HG02973 (cell line): Measurements from ENCODE around the gene SIAE.
"Not testable (repeated sequence)": the region's sequence is repeated elsewhere in the genome, so short reads cannot be mapped to it uniquely, and the experiment has no call there.

Experiments used
- ATAC-seq: cut with Tn5 transposase; IDR thresholded peaks from one replicate; pipeline ENCODE4 v1.9.1; 2021; ENCODE audit warnings: moderate library complexity; ENCODE audit not compliant: unreplicated experiment

The SIAE gene

GRCh38 chr11:124625504-124626168, 47.9 kb downstream of the SIAE start:
- no peak for ATAC-seq

GRCh38 chr11:124623861-124624525, 49.5 kb downstream of the SIAE start:
- ATAC-seq = no peak

- ATAC-seq = peak; percentile 98
Measured at GRCh38 chr11:124622531-124623451, 50.7 kb downstream of the SIAE start, which contains the start of gene TBRG1. Gene TBRG1, plus strand, starts transcription at chr11:124622864. Its CDS starts 220 bp downstream, at chr11:124623084.

- ATAC-seq = no peak
Measured at GRCh38 chr11:124618863-124619262, 54.7 kb downstream of the SIAE start.

GRCh38 chr11:124612567-124613246, 60.8 kb downstream of the SIAE start:
- no peak for ATAC-seq

GRCh38 chr11:124612045-124612444, 61.5 kb downstream of the SIAE start:
- peak; percentile 62 for ATAC-seq

GRCh38 chr11:124611064-124611463, 62.5 kb downstream of the SIAE start, which contains the start of gene PANX3:
Gene PANX3, plus strand, starts transcription at chr11:124611428. Its CDS starts 129 bp downstream, at chr11:124611557.
- no peak for ATAC-seq

- ATAC-seq = no peak
Measured at GRCh38 chr11:124610295-124610694, 63.2 kb downstream of the SIAE start.

GRCh38 chr11:124608147-124608546, 65.4 kb downstream of the SIAE start:
- ATAC-seq = no peak

- ATAC-seq = no peak
Measured at GRCh38 chr11:124605719-124606118, 67.8 kb downstream of the SIAE start.

GRCh38 chr11:124602723-124603122, 70.8 kb downstream of the SIAE start:
- ATAC-seq = not testable (repeated sequence)

GRCh38 chr11:124602193-124602592, 71.3 kb downstream of the SIAE start:
- no peak for ATAC-seq

- no peak for ATAC-seq
Measured at GRCh38 chr11:124600621-124601320, 72.8 kb downstream of the SIAE start.

GRCh38 chr11:124597626-124598025, 75.9 kb downstream of the SIAE start:
- no peak for ATAC-seq

GRCh38 chr11:124595302-124595701, 78.2 kb downstream of the SIAE start:
- no peak for ATAC-seq

GRCh38 chr11:124592627-124593026, 80.9 kb downstream of the SIAE start:
- no peak for ATAC-seq

- no peak for ATAC-seq
Measured at GRCh38 chr11:124591430-124591829, 82.1 kb downstream of the SIAE start.

- ATAC-seq = no peak
Measured at GRCh38 chr11:124586238-124586860, 87.2 kb downstream of the SIAE start.

GRCh38 chr11:124584681-124585372, 88.7 kb downstream of the SIAE start:
- ATAC-seq = no peak
